ENCODE data around the gene CPNE2.
A peak's percentile ranks its signal among the peaks of the same experiment; 100 is the strongest.

CPNE2 gene

DNA sequence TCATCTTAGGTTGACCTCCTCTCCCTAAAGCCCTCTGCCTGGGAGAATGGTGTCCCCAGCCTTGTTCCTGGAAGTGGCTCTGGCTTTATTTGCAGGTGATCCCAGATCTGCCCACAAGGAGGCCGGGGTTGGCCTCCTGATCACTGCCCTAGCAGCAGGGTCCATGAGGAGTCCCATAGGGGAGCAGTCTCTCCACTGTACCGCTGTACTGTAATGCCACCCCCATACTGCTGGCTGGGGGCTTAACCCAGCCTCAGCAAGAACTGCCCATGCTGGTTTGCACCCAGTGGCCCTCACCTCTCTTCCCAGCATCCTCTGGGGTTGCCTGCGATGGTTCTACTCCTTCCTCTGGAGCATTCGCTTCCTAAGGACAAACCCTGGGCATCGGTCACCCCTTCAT, 54.4 kb downstream of the CPNE2 start:
- Histone ChIP-seq H3K36me3 (ENCODE audit: insufficient read depth, low read length) (no peaks in the 10 kb centered on the region), H3K27ac (no peak overlapping the region), H3K4me3 (no peak overlapping the region), H3K9ac (ENCODE audit: insufficient read length) (no peak overlapping the region), H3K9me3 (ENCODE audit: low read depth, low read length) (no peaks in the 10 kb centered on the region)
- TF ChIP-seq FOXP2 (optimal IDR thresholded peaks at IDR 0.05; ENCODE audit: control extremely low read depth, extremely low read length, insufficient read depth) (no peak), POLR2AphosphoS5 (IDR thresholded peaks at IDR 0.05; ENCODE audit: borderline replicate concordance, low read depth, low read length) (no peak), EZH2 (IDR thresholded peaks at IDR 0.05) (no peak)
- DNase-seq (ENCODE audit: low read depth, low spot score): no peak

DNA sequence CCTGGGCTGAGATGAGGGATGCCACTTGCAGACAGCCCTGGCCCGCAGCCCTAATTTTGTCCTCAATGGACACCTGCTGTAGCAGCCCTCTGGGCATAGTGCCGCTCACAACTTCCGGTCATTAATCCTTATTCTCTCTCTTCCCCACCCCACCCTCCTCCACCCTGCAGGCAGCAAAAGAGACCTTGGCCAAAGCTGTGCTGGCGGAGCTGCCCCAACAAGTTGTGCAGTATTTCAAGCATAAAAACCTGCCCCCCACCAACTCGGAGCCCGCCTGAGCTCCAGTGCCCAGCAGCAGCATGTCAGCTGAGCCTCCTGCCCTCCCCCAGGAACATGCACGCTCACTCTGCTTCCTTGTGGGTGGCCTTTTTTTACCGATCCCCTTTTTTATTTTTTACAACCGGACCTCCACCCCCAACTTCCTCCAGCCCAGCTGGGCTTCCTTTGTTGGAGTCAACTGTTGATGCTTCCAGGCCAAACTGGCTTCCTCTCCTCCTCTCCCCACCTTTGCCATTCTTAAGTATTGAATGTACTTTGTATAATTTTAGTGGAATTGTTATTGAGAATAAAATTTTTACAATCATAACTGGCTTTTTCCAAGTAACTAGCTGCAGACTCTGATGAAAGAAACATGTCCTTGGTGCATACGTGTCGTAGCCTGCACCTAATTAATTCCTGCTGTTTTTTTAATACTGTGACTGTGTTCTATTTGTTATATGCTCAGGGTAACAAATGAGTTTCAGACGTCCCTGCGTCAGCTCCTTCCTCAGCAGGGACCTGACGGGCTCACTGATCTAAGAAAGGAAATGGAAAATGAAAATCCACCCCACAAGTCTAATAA, 55.2 kb downstream of the CPNE2 start:
- TF ChIP-seq POLR2AphosphoS5 (IDR thresholded peaks at IDR 0.05; ENCODE audit: borderline replicate concordance, low read depth, low read length) (no peak), EZH2 (IDR thresholded peaks at IDR 0.05) (no peak), FOXP2 (optimal IDR thresholded peaks at IDR 0.05; ENCODE audit: control extremely low read depth, extremely low read length, insufficient read depth) (no peak)
- DNase-seq (ENCODE audit: low read depth, low spot score): peak; percentile 20
- Histone ChIP-seq H3K4me3 (peak overlapping the region; percentile 38), H3K9ac (ENCODE audit: insufficient read length) (no peak overlapping the region), H3K9me3 (ENCODE audit: low read depth, low read length) (no peaks in the 10 kb centered on the region), H3K36me3 (ENCODE audit: insufficient read depth, low read length) (no peaks in the 10 kb centered on the region; the same call in 1 of the 2 replicates), H3K27ac (peak overlapping the region; percentile 87)

DNA sequence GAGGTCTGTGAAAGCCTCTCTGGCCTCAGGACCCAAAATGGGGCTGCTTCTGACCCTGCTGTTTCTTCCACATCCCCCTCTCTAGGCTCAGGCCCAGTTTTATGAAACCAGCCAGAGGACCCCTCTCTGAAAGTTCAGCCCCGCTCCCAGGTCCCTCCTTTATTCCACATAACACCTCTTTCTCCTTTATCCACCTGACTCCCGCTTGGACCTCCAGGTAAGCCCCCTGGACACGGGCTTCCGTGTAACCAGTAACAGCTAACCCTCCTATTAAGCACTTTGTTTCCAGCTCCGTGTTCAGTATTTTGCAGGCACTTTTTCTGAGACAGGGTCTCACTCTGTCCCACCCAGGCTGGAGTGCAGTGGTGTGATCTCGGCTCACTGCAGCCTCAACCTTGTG, 56.1 kb downstream of the CPNE2 start:
- Histone ChIP-seq H3K9ac (ENCODE audit: insufficient read length) (no peak overlapping the region), H3K36me3 (ENCODE audit: insufficient read depth, low read length) (no peaks in the 10 kb centered on the region; the same call in 1 of the 2 replicates), H3K9me3 (ENCODE audit: low read depth, low read length) (no peaks in the 10 kb centered on the region), H3K27ac (peak overlapping the region; percentile 87), H3K4me3 (no peak overlapping the region)
- TF ChIP-seq POLR2AphosphoS5 (IDR thresholded peaks at IDR 0.05; ENCODE audit: borderline replicate concordance, low read depth, low read length): no peak
- TF ChIP-seq EZH2 (IDR thresholded peaks at IDR 0.05): no peak
- TF ChIP-seq FOXP2 (optimal IDR thresholded peaks at IDR 0.05; ENCODE audit: control extremely low read depth, extremely low read length, insufficient read depth): no peak
- DNase-seq (ENCODE audit: low read depth, low spot score): no peak

DNA sequence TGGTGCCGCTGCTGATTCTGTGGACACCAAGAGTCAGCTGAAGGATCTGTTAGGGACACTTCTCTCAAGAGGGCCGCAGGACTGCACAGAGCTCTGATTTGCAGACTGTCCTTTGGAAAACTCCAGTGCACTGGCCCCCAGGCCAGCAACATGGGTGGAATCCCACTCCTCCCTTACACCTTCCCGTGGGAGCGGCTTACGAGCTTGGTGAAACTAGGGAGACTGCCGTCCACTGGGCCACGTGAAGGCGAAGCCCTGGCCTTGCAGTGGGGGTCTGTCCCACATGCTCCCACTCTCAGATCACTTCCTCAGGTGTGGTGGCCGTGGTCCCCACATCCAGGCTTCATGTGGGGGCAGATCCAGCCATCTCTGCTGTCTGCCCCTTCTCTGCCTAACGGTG, 57.0 kb downstream of the CPNE2 start:
- TF ChIP-seq POLR2AphosphoS5 (IDR thresholded peaks at IDR 0.05; ENCODE audit: borderline replicate concordance, low read depth, low read length): no peak
- no peak for TF ChIP-seq EZH2 (IDR thresholded peaks at IDR 0.05)
- no peak for TF ChIP-seq FOXP2 (optimal IDR thresholded peaks at IDR 0.05; ENCODE audit: control extremely low read depth, extremely low read length, insufficient read depth)
- H3K9me3 ChIP-seq (ENCODE audit: low read depth, low read length): no peaks in the 10 kb centered on the region
- no peak overlapping the region for H3K27ac ChIP-seq
- no peak for DNase-seq (ENCODE audit: low read depth, low spot score)
- H3K4me3 ChIP-seq: no peak overlapping the region
- no peak overlapping the region for H3K9ac ChIP-seq (ENCODE audit: insufficient read length)
- H3K36me3 ChIP-seq (ENCODE audit: insufficient read depth, low read length): no peaks in the 10 kb centered on the region; the same call in 1 of the 2 replicates

DNA sequence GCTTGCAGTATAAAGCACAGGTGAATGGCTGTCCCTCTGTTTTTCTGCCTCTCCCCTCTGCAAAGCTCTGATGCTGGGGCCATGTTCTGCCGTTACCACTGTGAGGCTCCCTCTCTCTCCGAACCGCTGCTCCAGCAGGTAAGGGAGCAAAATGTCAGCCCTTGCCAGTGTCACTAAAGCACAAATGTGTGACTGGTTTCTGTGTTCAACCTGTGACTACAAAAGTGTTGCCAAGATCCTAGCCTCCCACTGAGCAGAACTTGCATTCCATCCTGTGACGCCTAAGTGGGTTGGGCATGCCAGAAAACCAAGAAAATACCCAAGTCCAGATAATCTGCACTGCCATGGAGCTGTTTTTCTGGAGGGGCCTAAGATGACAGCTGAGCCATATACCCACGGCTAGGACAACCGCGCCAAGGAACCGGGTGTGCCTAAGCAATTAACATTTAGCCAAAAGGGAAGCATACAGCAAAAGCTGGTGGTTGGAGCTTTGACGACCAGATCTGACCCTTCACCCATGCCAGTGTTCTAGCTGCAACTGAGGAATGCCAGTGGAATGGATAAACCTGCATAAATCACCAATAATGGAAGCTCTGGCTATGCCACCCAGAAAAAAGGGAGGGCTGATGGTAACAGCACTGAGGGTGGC, 58.4 kb downstream of the CPNE2 start:
- Histone ChIP-seq H3K4me3 (no peak overlapping the region), H3K36me3 (ENCODE audit: insufficient read depth, low read length) (no peaks in the 10 kb centered on the region; the same call in 1 of the 2 replicates), H3K9me3 (ENCODE audit: low read depth, low read length) (no peaks in the 10 kb centered on the region), H3K27ac (no peak overlapping the region), H3K9ac (ENCODE audit: insufficient read length) (no peak overlapping the region)
- no peak for TF ChIP-seq FOXP2 (optimal IDR thresholded peaks at IDR 0.05; ENCODE audit: control extremely low read depth, extremely low read length, insufficient read depth)
- no peak for TF ChIP-seq EZH2 (IDR thresholded peaks at IDR 0.05)
- no peak for TF ChIP-seq POLR2AphosphoS5 (IDR thresholded peaks at IDR 0.05; ENCODE audit: borderline replicate concordance, low read depth, low read length)
- no peak for DNase-seq (ENCODE audit: low read depth, low spot score)

DNA sequence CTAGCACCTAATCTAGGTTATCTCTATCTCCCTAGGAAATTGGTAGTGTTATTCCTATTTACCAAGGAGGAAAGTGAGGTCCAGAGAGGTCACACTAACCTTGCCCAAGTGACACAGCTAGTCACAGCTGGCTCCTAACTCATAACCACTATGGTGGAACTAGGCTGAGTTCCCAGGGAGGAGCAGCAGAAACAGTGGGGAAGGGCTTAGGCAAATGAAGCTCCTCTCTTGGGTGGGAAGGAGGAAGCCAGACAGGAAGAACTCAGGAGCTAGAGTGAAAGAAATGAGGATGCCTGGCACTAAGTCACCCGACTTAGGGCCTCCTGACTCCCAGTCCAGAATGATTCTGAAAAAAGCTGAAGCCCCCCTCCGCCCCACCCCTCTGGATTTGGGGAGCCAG, 59.0 kb downstream of the CPNE2 start:
- Histone ChIP-seq H3K9me3 (ENCODE audit: low read depth, low read length) (no peaks in the 10 kb centered on the region), H3K27ac (no peak overlapping the region), H3K9ac (ENCODE audit: insufficient read length) (no peak overlapping the region)

DNA sequence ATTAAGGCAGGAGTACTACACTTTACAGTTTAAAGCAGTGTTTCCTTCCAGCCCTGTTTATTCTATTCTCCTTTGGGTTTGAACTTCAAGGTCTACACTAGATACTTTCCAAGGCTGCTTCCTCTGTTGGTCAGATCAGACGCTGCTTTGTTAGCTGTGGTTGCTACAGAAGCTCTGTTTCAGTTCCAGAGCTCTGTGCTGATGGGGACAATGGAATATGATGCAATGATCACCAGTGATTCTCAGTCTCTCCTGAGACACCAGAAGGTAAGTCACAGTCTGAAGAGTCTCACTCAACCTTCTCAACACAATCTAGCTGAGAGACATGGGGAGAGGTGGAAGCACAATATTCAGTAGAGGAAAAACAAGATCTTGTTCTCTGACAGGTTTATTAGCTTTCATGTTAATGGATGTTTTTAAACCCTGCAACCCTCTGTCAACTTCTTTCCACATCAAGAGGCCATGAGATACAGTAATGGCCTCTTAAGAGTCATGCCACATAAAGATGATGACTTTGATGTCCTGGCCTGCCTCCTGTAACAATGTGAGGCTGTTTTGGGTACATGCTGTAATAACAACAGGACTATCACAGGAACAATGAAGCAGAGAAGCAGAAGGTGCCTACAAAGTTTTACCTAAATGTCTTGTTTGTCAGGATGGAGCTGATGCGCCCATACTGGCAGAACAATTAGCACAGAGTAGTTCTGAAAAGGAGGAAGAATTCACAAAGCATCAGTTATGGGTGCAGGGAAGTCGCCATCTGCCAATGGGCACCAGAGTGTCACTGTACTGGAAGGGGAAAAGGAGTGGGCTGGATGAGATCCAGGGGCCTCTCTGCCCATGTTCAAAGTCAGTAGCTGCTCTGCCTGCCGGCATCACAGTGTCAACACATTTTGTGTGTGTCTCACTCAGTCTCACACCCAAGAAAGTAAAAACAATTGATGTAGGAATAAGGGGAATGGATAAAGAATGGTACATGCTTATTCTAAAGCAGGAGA, 60.0 kb downstream of the CPNE2 start:
- Histone ChIP-seq H3K36me3 (ENCODE audit: insufficient read depth, low read length) (no peaks in the 10 kb centered on the region; the same call in 1 of the 2 replicates), H3K9ac (ENCODE audit: insufficient read length) (no peak overlapping the region), H3K4me3 (no peak overlapping the region), H3K9me3 (ENCODE audit: low read depth, low read length) (no peaks in the 10 kb centered on the region), H3K27ac (no peak overlapping the region)
- DNase-seq (ENCODE audit: low read depth, low spot score): no peak
- TF ChIP-seq EZH2 (IDR thresholded peaks at IDR 0.05) (no peak), POLR2AphosphoS5 (IDR thresholded peaks at IDR 0.05; ENCODE audit: borderline replicate concordance, low read depth, low read length) (no peak), FOXP2 (optimal IDR thresholded peaks at IDR 0.05; ENCODE audit: control extremely low read depth, extremely low read length, insufficient read depth) (no peak)

More for the DNA sequence above, 59.0 kb downstream of the CPNE2 start:
- TF ChIP-seq EZH2 (IDR thresholded peaks at IDR 0.05): no peak
- no peak for TF ChIP-seq FOXP2 (optimal IDR thresholded peaks at IDR 0.05; ENCODE audit: control extremely low read depth, extremely low read length, insufficient read depth)
- no peak for TF ChIP-seq POLR2AphosphoS5 (IDR thresholded peaks at IDR 0.05; ENCODE audit: borderline replicate concordance, low read depth, low read length)
- Histone ChIP-seq H3K36me3 (ENCODE audit: insufficient read depth, low read length) (no peaks in the 10 kb centered on the region; the same call in 1 of the 2 replicates), H3K4me3 (no peak overlapping the region)
- DNase-seq (ENCODE audit: low read depth, low spot score): no peak

All from SK-N-MC (cell line).